ENCODE results near the gene GUCY1A2.

GUCY1A2 gene

GRCh38 chr11:106761240-106761639, 257.0 kb downstream of the GUCY1A2 start:
- TF ChIP-seq CTCF (IDR thresholded peaks at IDR 0.05): no peak
- H3K27ac ChIP-seq: no peak overlapping the region

DNA sequence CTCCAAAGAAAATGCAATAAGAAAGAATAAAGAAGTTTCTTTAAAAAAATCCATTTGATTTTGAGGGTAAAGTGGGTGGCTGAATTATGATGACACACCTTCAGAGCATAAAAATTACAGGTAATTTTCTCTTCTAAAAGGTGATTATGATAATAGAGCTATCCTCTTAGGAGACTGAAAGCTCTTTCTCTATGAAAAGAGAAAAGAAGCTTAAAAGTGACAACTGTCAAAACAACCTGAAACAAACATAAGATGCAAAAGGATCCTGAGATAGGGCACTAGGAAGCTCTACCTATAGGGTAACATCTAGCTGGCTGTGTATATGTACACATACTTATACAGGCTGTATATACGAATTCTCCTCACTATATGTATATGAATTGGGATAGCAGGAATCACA, 270.2 kb downstream of the GUCY1A2 start:
- no peak overlapping the region for H3K27ac ChIP-seq
- TF ChIP-seq CTCF (IDR thresholded peaks at IDR 0.05) (no peak), ZFX (IDR thresholded peaks at IDR 0.05; ENCODE audit: borderline replicate concordance) (no peak)

GRCh38 chr11:106745941-106746340, 272.3 kb downstream of the GUCY1A2 start:
- H3K27ac ChIP-seq: no peak overlapping the region
- no peak for TF ChIP-seq ZFX (IDR thresholded peaks at IDR 0.05; ENCODE audit: borderline replicate concordance)
- no peak for TF ChIP-seq CTCF (IDR thresholded peaks at IDR 0.05)

- no peak overlapping the region for H3K27ac ChIP-seq
- TF ChIP-seq CTCF (IDR thresholded peaks at IDR 0.05) (no peak), ZFX (IDR thresholded peaks at IDR 0.05; ENCODE audit: borderline replicate concordance) (no peak)
Measured at GRCh38 chr11:106733635-106734034, 284.6 kb downstream of the GUCY1A2 start.

DNA sequence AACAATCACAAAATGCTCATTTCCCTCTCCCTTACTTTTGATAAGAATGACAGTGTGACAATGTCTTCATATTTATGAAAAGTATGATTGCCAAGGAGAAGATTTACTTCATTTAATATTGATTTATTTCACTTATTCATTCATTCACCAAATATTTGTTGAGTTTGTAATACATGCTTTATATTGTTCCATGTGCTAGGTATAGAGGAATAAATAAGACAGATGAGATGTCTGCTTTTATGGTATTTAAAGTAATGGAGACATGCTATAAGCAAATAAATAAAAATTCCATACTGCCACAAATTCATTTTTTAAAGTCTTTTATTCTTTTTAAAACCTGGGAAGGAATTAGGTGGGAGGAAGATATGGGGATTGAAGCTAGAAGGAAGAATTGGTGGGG, 289.4 kb downstream of the GUCY1A2 start:
- H3K27ac ChIP-seq: no peak overlapping the region
- no peak for TF ChIP-seq CTCF (IDR thresholded peaks at IDR 0.05)

DNA sequence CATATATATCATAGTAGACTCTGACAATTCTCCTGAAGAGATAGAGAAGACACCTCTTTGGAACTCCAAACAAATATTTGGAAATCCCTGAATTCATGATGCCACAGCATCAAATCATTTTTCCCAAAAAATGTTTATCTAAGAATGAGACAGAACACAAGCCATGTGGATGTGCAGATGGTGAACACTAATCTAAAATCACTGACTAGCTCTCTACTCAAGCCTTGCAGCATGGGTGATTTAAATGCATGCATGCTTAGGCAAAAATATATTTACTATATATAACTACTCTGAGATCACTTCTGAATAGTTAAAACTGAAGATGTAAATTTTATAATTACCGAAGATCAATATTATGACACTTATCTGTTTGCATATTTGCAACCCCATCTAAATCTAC, 289.9 kb downstream of the GUCY1A2 start:
- no peak for TF ChIP-seq ZFX (IDR thresholded peaks at IDR 0.05; ENCODE audit: borderline replicate concordance)
- TF ChIP-seq CTCF (IDR thresholded peaks at IDR 0.05): no peak
- no peak overlapping the region for H3K27ac ChIP-seq

- TF ChIP-seq CTCF (IDR thresholded peaks at IDR 0.05): no peak
- no peak for TF ChIP-seq ZFX (IDR thresholded peaks at IDR 0.05; ENCODE audit: borderline replicate concordance)
- H3K27ac ChIP-seq: no peak overlapping the region
Measured at GRCh38 chr11:106727256-106727655, 291.0 kb downstream of the GUCY1A2 start.

Data from 22Rv1 (cell line).